Activated naive CD4-positive, alpha-beta T cell treated with anti-CD3 and anti-CD28 coated beads, Interleukin-2, amount 50 U/mL, for 72 hours (primary cell): ENCODE data around the gene TIRAP. TPM values are rescaled to one million over a fixed set of nuclear protein-coding genes. Genes with fewer than 3 reads are reported as not detected.

Experiments
- ATAC-seq, 2 donors: fragments of 150-1000 bp; cut with Tn5 transposase; 2 replicates each; pipeline ENCODE4 v1.10.0; 2021; ENCODE audit warnings: mild to moderate bottlenecking in 2 of 2, moderate library complexity in 2 of 2
- DNase-seq, 2 donors: peaks; one replicate each; pipeline ENCODE4 v3.0.0; 2021 to 2022; ENCODE audit warnings: low spot score in 2 of 2
- H3K27ac Mint-ChIP-seq, 2 donors: one replicate each; pipeline ENCODE4 v1.8.0; 2022; ENCODE audit warnings: mild to moderate bottlenecking in 2 of 2, mixed read lengths in 2 of 2
- H3K36me3 Mint-ChIP-seq, 2 donors: one replicate each; pipeline ENCODE4 v1.8.0; 2022; ENCODE audit warnings: mixed read lengths in 2 of 2
- H3K9me3 Mint-ChIP-seq, 2 donors: one replicate each; pipeline ENCODE4 v1.8.0; 2022; ENCODE audit warnings: mixed read lengths in 2 of 2
- total RNA-seq, 2 donors: library from RNA; stranded (reverse); gene quantifications; one replicate each; pipeline ENCODE4 v1.2.3, GENCODE V29; 2022

Gene TIRAP
- total RNA-seq, 2 donors from 2014 or later = 2.8 to 7.4 TPM

GRCh38 chr11:126310200-126310991 lies 27.5 kb downstream of the TIRAP start:
- Mint-ChIP-seq H3K9me3 (peaks cover 0 to 3% of the 10 kb centered on the region in 2 donors), H3K27ac (no peak overlapping the region), H3K36me3 (peaks cover 11 to 18% of the 10 kb centered on the region in 2 donors)
- ATAC-seq = peak; percentile 64 to 72
- peak in 1 of 2 donors; percentile 64 for DNase-seq

- no peak for DNase-seq
- peaks cover 0 to 3% of the 10 kb centered on the region in 2 donors for H3K9me3 Mint-ChIP-seq
- no peak overlapping the region for H3K27ac Mint-ChIP-seq
- ATAC-seq = no peak
- H3K36me3 Mint-ChIP-seq = peaks cover 7 to 18% of the 10 kb centered on the region in 2 donors
These were observed 28.1 kb downstream of the TIRAP start for GRCh38 chr11:126310992-126311310.

DNA sequence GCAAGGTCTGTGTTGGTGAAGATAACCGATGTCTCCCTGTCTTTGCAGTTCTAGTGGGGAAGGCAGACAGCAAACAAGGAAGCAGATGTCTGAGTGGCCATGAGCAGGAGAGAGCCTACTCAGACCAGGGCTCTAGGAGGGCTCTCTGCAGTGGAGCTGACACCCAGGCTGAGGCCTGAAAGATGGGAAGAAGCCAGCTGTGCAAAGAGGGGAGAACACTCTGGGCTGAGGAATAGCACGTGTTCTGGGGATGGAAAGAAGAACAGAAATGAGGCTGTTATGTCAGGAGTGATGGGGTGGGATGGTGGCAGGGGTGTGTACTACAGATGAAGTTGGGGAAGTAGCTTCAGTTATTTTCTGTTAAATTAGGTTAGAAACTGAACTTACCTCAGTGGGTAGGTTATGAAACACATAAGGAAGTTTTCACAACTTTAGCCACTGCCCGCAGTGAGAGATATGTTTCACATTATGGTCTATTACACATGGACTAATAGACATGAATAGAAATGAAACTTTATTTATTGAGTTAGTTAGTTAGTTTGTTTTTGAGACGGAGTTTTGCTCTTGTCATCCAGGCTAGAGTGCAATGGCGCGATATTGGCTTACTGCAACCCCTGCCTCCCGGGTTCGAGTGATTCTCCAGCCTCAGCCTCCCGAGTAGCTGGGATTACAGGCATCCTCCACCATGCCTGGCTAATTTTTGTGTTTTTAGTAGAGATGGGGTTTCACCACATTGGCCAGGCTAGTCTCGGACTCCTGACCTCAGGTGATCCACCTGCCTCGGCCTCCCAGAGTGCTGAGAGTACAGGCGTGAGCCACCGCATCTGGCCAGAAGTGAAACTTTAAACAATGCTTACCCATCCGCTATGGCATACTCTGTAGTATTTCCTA lies 28.8 kb downstream of the TIRAP start:
- ATAC-seq = no peak
- Mint-ChIP-seq H3K36me3 (peaks cover 13 to 24% of the 10 kb centered on the region in 2 donors), H3K27ac (no peak overlapping the region), H3K9me3 (peaks cover 0 to 3% of the 10 kb centered on the region in 2 donors)
- no peak for DNase-seq

DNA sequence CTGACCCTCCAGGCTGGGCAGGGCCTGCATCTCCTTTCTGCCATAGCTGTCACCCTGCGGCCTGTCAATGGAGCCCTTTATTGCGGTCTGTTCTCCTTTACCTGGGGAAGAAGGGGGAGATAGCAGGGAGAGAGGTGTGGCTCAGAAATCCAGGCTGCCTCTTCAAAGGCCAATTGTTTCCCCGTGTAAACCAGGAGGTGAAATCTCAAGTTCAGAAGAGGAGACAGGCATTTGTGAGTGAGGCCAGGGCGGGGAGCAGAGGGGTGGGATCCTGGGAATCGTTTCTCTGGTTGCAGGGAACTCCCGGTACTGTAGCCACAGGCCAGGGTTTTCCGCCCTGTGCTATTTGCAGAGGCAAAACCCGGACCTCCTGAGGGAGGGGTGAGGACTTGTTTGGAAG lies 30.1 kb downstream of the TIRAP start:
- Mint-ChIP-seq H3K36me3 (peaks cover 18 to 30% of the 10 kb centered on the region in 2 donors), H3K27ac (no peak overlapping the region), H3K9me3 (peaks cover 0 to 3% of the 10 kb centered on the region in 2 donors)
- DNase-seq (no peak), ATAC-seq (no peak)

GRCh38 chr11:126313826-126314225 lies 30.9 kb downstream of the TIRAP start:
- H3K9me3 Mint-ChIP-seq = peaks cover 0 to 3% of the 10 kb centered on the region in 2 donors
- DNase-seq = no peak
- no peak for ATAC-seq
- no peak overlapping the region for H3K27ac Mint-ChIP-seq
- H3K36me3 Mint-ChIP-seq = peaks cover 18 to 30% of the 10 kb centered on the region in 2 donors

DNA sequence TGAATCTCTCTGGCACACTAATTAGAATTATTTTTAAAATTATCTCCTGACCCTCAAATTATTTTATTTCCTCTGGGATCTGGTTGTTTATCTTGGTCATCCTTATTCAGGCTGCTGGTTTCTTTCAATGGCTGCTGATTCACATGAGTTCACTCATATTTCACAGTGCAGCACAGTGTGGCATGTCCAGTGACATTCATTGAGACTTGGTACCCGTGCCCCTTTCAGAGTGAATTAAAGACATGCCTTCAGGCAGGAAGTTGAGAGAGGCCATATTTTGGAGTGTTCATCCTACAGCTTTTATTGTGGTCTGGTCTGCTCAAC lies 34.5 kb downstream of the TIRAP start:
- H3K9me3 Mint-ChIP-seq = peaks cover 0 to 3% of the 10 kb centered on the region in 2 donors
- ATAC-seq (no peak), DNase-seq (peak in 1 of 2 donors; percentile 15)
- H3K27ac Mint-ChIP-seq = peak overlapping the region; percentile 77 to 95
- H3K36me3 Mint-ChIP-seq = peaks cover 18 to 30% of the 10 kb centered on the region in 2 donors

- Mint-ChIP-seq H3K36me3 (peaks cover 18 to 30% of the 10 kb centered on the region in 2 donors), H3K27ac (peak overlapping the region; percentile 77 to 95), H3K9me3 (peaks cover 0 to 3% of the 10 kb centered on the region in 2 donors)
- ATAC-seq (peak; percentile 77 to 81), DNase-seq (no peak)
These were observed 35.1 kb downstream of the TIRAP start for GRCh38 chr11:126317756-126318573.

DNA sequence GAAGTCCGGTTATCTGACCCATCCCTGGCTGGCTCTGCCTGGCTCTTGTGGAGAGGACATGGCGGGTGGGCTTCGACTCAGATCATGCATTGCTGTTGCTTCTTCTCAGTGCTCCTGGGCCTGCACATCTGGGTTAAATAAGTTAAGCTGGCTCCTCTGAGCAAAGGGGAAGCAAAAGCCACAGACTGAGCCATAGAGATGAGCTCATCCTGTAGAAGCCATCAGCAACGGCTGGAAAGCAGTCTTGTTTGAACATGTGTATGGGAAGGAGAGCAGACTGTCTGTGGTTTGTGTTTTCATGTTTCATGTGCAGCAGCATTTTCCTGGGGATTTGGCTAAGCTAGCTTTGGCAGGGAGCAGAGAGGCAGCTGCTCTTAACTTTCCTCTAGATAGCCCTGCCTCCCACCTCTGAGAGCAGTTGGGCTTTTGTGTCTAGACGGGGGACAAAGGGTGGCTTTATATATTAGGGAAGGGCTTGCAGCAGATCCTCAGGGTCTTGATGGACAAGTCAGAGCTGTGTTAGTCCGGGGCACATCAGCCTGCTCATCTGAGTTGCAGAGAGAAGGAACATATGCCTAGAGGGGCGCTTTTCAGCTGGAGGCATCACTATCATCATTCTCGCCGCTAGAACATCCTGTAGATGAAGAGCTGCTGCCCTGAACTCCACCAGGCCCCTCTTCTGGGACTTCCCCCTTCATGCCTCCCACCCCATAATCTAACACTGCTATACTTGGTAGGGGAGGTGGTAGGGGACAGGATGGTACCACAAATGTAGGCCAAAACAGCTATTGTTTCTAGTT lies 35.9 kb downstream of the TIRAP start:
- peaks cover 0 to 3% of the 10 kb centered on the region in 2 donors for H3K9me3 Mint-ChIP-seq
- no peak for DNase-seq
- H3K27ac Mint-ChIP-seq = peak overlapping the region; percentile 9 to 77
- ATAC-seq = peak; percentile 81 to 84
- H3K36me3 Mint-ChIP-seq = peaks cover 18 to 29% of the 10 kb centered on the region in 2 donors

- Mint-ChIP-seq H3K27ac (peak overlapping the region in 1 of 2 donors; percentile 77), H3K9me3 (no peaks in the 10 kb centered on the region), H3K36me3 (peaks cover 13 to 23% of the 10 kb centered on the region in 2 donors)
- ATAC-seq = no peak
- no peak for DNase-seq
These were observed 36.5 kb downstream of the TIRAP start for GRCh38 chr11:126319374-126319740.

DNA sequence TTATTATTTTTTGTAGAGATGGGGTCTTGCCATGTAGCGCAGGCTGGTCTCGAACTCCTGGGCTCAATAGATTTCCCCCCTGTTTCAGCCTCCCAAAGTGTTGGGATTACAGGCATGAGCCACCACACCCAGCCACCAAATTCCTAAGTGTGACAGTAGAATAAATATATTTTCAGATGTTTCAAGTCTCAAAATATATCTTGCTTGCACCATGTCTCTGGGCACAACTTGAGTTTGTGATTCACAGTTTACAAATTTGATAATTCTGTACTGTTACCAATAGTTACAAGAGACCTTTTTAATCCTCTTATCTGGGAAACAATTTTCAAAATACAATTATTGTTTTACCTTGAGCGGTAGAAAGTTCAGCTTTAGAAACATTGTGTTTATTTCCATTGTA lies 40.1 kb downstream of the TIRAP start:
- ATAC-seq (no peak), DNase-seq (no peak)
- H3K36me3 Mint-ChIP-seq = no peaks in the 10 kb centered on the region
- H3K9me3 Mint-ChIP-seq = no peaks in the 10 kb centered on the region
- no peak overlapping the region for H3K27ac Mint-ChIP-seq

GRCh38 chr11:126327281-126328000 lies 44.5 kb downstream of the TIRAP start:
- H3K36me3 Mint-ChIP-seq = no peaks in the 10 kb centered on the region
- ATAC-seq (no peak), DNase-seq (no peak)
- peak overlapping the region in 1 of 2 donors; percentile 44 for H3K27ac Mint-ChIP-seq
- H3K9me3 Mint-ChIP-seq = no peaks in the 10 kb centered on the region

DNA sequence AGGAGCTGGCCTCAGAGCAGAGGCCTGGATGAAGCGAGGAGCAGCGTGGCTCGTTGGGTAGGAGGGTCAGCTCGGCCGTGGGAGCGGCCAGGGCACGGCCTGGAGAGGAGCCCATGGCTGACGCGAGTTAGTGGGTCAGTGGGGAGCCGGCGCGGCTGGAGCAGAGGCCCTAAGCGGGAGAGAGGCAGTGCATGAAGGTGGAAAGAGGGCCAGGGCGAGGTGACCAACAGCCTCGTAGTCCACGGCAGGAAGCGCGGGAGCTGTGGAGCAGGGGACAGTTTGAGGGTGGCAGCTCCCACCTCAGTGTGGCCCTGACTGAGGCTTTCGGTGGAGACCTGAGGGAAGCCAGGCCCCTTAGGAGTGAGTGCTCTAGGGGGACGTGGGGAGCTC lies 45.1 kb downstream of the TIRAP start:
- ATAC-seq = no peak
- Mint-ChIP-seq H3K27ac (peak overlapping the region in 1 of 2 donors; percentile 44), H3K36me3 (no peaks in the 10 kb centered on the region), H3K9me3 (no peaks in the 10 kb centered on the region)
- no peak for DNase-seq

DNA sequence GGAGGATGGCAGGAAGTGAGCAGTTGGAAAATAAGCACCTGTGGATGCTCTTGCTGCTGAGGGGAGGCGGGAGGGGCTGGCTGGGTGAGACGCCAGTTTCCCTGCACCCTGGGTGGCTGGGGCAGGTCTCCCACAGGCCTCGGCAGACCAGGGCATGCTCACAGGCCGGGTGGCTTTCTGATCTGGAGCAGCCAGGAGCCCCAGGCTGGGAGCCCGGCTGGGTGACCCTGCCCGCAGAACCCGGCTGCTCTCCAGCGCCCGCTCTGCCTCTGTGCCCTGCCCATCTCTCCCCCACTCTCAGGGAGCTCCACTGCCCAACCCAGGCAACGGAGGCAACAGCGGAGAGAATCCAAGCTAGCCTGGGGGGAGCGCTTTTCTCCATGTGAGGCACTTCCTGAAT lies 45.6 kb downstream of the TIRAP start:
- ATAC-seq = no peak
- H3K9me3 Mint-ChIP-seq = no peaks in the 10 kb centered on the region
- H3K36me3 Mint-ChIP-seq = no peaks in the 10 kb centered on the region
- no peak for DNase-seq
- peak overlapping the region; percentile 44 to 90 for H3K27ac Mint-ChIP-seq

- Mint-ChIP-seq H3K27ac (peak overlapping the region; percentile 25 to 90), H3K36me3 (no peaks in the 10 kb centered on the region), H3K9me3 (no peaks in the 10 kb centered on the region)
- DNase-seq = no peak
- no peak for ATAC-seq
These were observed 46.2 kb downstream of the TIRAP start for GRCh38 chr11:126328938-126329643.

GRCh38 chr11:126329644-126330211 lies 46.8 kb downstream of the TIRAP start:
- ATAC-seq (peak; percentile 22 to 44), DNase-seq (no peak)
- no peaks in the 10 kb centered on the region for H3K9me3 Mint-ChIP-seq
- H3K27ac Mint-ChIP-seq = no peak overlapping the region
- H3K36me3 Mint-ChIP-seq = no peaks in the 10 kb centered on the region
